Sigmoid colon (tissue), 7 donors: ENCODE data around the gene TCTA. TPM values are rescaled to one million over a fixed set of nuclear protein-coding genes. Genes with fewer than 3 reads are reported as not detected.
"Not testable (repeated sequence)": the region's sequence is repeated elsewhere in the genome, so short reads cannot be mapped to it uniquely, and the experiment has no call there.

ENCODE experiments used
- DNase-seq: peaks from one replicate; pipeline ENCODE4 v3.0.0-alpha.2; 2019
- H3K27ac ChIP-seq, 4 donors: fragments of 200-600 bp; sonication (generic); one replicate each; pipeline ENCODE4 v1.5.1; 2016 to 2019; ENCODE audit warnings: mild to moderate bottlenecking in 1 of 4
- H3K27me3 ChIP-seq, 3 donors: fragments of 200-600 bp; sonication (generic); one replicate each; pipeline ENCODE4 v1.5.1; 2019; ENCODE audit warnings: mild to moderate bottlenecking in 1 of 3
- H3K36me3 ChIP-seq, 4 donors: fragments of 200-600 bp; sonication (generic); one replicate each; pipeline ENCODE4 v1.5.1; 2016 to 2019
- H3K4me1 ChIP-seq, 4 donors: fragments of 200-600 bp; sonication (generic); one replicate each; pipeline ENCODE4 v1.5.1; 2017 to 2019
- H3K4me3 ChIP-seq, 4 donors: fragments of 200-600 bp; sonication (generic); one replicate each; pipeline ENCODE4 v1.5.1; 2017 to 2019; ENCODE audit warnings: mild to moderate bottlenecking in 2 of 4, moderate library complexity in 1 of 4
- H3K9me3 ChIP-seq, 4 donors: fragments of 200-600 bp in 3 of 4; sonication (generic) in 3 of 4; one replicate each; pipeline versions ENCODE4 v1.5.1 to v1.6.1; 2013 to 2019
- EP300 ChIP-seq, 4 donors: sonication (generic); formaldehyde crosslinking; IDR thresholded peaks; one replicate each; pipeline ENCODE4 v1.6.1; 2017; ENCODE audit warnings: antibody characterized with exemption in 4 of 4
- POLR2A ChIP-seq, 2 donors: fragments of 450-650 bp; IDR thresholded peaks; one replicate each; pipeline ENCODE4 v1.6.1; 2016; ENCODE audit warnings: antibody characterized with exemption in 2 of 2, mild to moderate bottlenecking in 2 of 2, moderate library complexity in 2 of 2
- POLR2AphosphoS5 ChIP-seq, 4 donors: sonication (generic); formaldehyde crosslinking; IDR thresholded peaks; one replicate each; pipeline ENCODE4 v1.6.1; 2017; ENCODE audit warnings: antibody characterized with exemption in 4 of 4
- WGBS, 2 donors: extraction: QIAGEN DNeasy Blood & Tissue Kit; methylation state at CpG; one replicate each; pipeline ENCODE4 v1.1.7; 2013; 5-methylcytosine and 5-hydroxymethylcytosine counted together
- intact Hi-C: fragments of 100-400 bp; cut with DNase I; formaldehyde crosslinking; loops from one replicate; pipeline ENCODE4 v1.15.1; 2023
- polyA plus RNA-seq, 3 donors: library from polyadenylated mRNA; stranded (reverse); fragments of 200-250 nt; gene quantifications; one replicate each; pipeline ENCODE4 v1.2.3, GENCODE V29; 2013
- total RNA-seq, 4 donors: library from RNA; depleted of rRNA; stranded (reverse); fragments of >200 nt; gene quantifications; one replicate each; pipeline ENCODE4 v1.1.0, GENCODE V29; 2016
- TF ChIP-seq, protein P1 (sequence below), 4 experiments: fragments of 450-650 bp in 3 of 4; fragments of 200-600 bp in 1 of 4; IDR thresholded peaks; one replicate each; pipeline ENCODE4 v1.5.1; 2016 to 2019; ENCODE audit warnings: antibody characterized with exemption in 4 of 4, mild to moderate bottlenecking in 3 of 4, moderate library complexity in 2 of 4
- donor health status: healthy with polysubstance abuse.
- donor health status: Bipolar disorder and iron deficiency.
- donor health status: healthy.

TCTA gene
- total and polyA plus RNA-seq, 7 donors: 15.1 to 47.6 (median 25.0) TPM

- 51 to 77% methylated on average over 2 of the region's 2 CpGs for WGBS, 2 donors
- TF ChIP-seq EP300 (IDR thresholded peaks at IDR 0.05) (no peak), POLR2AphosphoS5 (IDR thresholded peaks at IDR 0.05) (no peak), POLR2A (IDR thresholded peaks at IDR 0.05) (no peak)
- TF ChIP-seq, protein P1, sequence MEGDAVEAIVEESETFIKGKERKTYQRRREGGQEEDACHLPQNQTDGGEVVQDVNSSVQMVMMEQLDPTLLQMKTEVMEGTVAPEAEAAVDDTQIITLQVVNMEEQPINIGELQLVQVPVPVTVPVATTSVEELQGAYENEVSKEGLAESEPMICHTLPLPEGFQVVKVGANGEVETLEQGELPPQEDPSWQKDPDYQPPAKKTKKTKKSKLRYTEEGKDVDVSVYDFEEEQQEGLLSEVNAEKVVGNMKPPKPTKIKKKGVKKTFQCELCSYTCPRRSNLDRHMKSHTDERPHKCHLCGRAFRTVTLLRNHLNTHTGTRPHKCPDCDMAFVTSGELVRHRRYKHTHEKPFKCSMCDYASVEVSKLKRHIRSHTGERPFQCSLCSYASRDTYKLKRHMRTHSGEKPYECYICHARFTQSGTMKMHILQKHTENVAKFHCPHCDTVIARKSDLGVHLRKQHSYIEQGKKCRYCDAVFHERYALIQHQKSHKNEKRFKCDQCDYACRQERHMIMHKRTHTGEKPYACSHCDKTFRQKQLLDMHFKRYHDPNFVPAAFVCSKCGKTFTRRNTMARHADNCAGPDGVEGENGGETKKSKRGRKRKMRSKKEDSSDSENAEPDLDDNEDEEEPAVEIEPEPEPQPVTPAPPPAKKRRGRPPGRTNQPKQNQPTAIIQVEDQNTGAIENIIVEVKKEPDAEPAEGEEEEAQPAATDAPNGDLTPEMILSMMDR (IDR thresholded peaks at IDR 0.05): no peak
- no peak for DNase-seq
- H3K27ac ChIP-seq: peak overlapping the region in 2 of 4 donors; percentile 16 to 39
- no peak overlapping the region for H3K4me3 ChIP-seq
- H3K27me3 ChIP-seq: no peaks in the 10 kb centered on the region
- H3K4me1 ChIP-seq: peaks cover 2 to 86% (median 65%) of the 10 kb centered on the region in 4 donors
- intact Hi-C loops: no loop called here
- peaks cover 0 to 2% (median 0%) of the 10 kb centered on the region in 4 donors for H3K36me3 ChIP-seq
- no peaks in the 10 kb centered on the region for H3K9me3 ChIP-seq
Measured at GRCh38 chr3:49401766-49402165, 10.5 kb upstream of the TCTA start.

DNA sequence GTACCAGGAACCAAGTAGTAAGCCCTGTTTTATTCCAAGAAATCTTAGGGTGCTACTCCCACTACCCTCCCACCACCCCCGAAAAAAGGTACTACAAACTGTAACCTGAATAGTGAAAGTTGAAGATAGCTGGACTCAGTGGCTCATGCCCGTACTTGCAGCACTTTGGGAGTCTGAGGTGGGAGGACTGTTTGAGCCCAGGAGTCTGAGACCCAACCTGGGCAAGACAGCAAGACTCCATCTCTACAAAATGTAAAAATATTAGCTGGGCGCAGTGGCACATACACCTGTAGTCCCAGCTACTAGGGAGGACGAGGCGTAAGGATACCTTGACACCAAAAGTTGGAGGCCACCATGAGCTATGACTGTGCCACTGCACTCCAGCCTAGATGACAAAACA, 8.3 kb upstream of the TCTA start:
- no peaks in the 10 kb centered on the region for H3K36me3 ChIP-seq
- no peak overlapping the region for H3K4me3 ChIP-seq
- 93 to 98% methylated on average over 5 of the region's 5 CpGs for WGBS, 2 donors
- TF ChIP-seq POLR2AphosphoS5 (IDR thresholded peaks at IDR 0.05) (no peak), POLR2A (IDR thresholded peaks at IDR 0.05) (no peak), EP300 (IDR thresholded peaks at IDR 0.05) (no peak)
- TF ChIP-seq, protein P1 (IDR thresholded peaks at IDR 0.05): no peak
- intact Hi-C loops: no loop called here
- peaks cover 2 to 91% (median 66%) of the 10 kb centered on the region in 4 donors for H3K4me1 ChIP-seq
- DNase-seq: no peak
- H3K27me3 ChIP-seq: no peaks in the 10 kb centered on the region
- no peak overlapping the region for H3K27ac ChIP-seq
- H3K9me3 ChIP-seq: no peaks in the 10 kb centered on the region

- H3K27me3 ChIP-seq, intact Hi-C loops, DNase-seq, H3K9me3 ChIP-seq, H3K36me3 ChIP-seq, H3K4me3 ChIP-seq: not testable (repeated sequence)
- Histone ChIP-seq H3K4me1 (peaks cover 0 to 93% (median 74%) of the 10 kb centered on the region in 4 donors), H3K27ac (peak overlapping the region; percentile 54 to 99 (median 71))
- 73 to 80% methylated on average over 9 of the region's 9 CpGs for WGBS, 2 donors
Measured at GRCh38 chr3:49405570-49405969, 6.7 kb upstream of the TCTA start.

GRCh38 chr3:49406571-49407565, 5.4 kb upstream of the TCTA start:
- TF ChIP-seq, protein P1 (IDR thresholded peaks at IDR 0.05): no peak
- TF ChIP-seq EP300 (IDR thresholded peaks at IDR 0.05): no peak
- no peak overlapping the region for H3K4me3 ChIP-seq
- no peaks in the 10 kb centered on the region for H3K9me3 ChIP-seq
- WGBS, 2 donors: 64 to 69% methylated on average over 17 of the region's 17 CpGs
- DNase-seq: no peak
- H3K4me1 ChIP-seq: peaks cover 0 to 81% (median 68%) of the 10 kb centered on the region in 4 donors
- intact Hi-C loops: no loop called here
- no peaks in the 10 kb centered on the region for H3K36me3 ChIP-seq
- peak overlapping the region; percentile 54 to 99 (median 71) for H3K27ac ChIP-seq
- H3K27me3 ChIP-seq: no peaks in the 10 kb centered on the region

DNA sequence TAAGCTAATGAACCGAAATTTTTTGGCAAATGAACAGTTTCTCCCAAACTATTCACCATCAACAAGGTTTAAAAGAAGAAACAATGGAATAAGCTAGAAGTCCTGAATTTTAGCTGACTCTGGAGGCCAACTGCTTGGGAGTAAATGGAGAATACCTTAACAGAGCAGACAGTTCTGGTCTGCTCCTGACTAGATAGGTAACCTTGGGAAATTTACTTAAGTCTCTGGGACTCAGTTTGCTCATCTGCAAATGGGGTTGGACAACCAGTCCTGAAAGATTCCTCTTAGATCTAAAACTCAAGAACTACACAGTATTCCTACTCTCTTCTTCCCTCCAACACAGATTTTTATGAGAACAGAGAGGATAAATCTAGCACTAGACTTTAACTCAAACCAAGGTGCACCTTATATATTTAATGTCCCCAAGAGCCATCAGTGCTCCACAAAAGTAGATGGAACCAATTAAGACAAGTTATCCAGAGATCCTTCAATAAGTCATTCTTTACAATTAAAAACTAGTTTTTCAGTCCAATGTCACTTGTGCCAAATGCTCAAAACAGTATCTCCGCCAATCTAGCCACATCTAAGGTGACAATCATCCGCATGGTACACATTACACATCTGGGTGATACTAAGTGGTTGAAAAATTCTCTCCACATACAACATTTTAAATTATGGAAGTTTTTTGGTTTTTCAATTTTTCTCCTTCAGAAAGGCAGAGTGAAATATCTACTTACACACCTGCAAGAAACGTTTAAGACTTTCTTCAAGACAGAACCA, 2.0 kb upstream of the TCTA start:
- peaks cover 0 to 83% (median 69%) of the 10 kb centered on the region in 4 donors for H3K4me1 ChIP-seq
- intact Hi-C loops: loop anchor here (5.0 kb wide), 1 partner anchor 68 kb away; the partner anchor contains the start of gene USP4
- no peaks in the 10 kb centered on the region for H3K27me3 ChIP-seq
- no peak for DNase-seq
- TF ChIP-seq EP300 (IDR thresholded peaks at IDR 0.05) (no peak), POLR2A (IDR thresholded peaks at IDR 0.05) (no peak), POLR2AphosphoS5 (IDR thresholded peaks at IDR 0.05) (no peak)
- TF ChIP-seq, protein P1 (IDR thresholded peaks at IDR 0.05): no peak
- H3K4me3 ChIP-seq: peak overlapping the region; percentile 66 to 95 (median 71)
- H3K36me3 ChIP-seq: peaks cover 0 to 9% (median 0%) of the 10 kb centered on the region in 4 donors
- H3K9me3 ChIP-seq: no peaks in the 10 kb centered on the region
- peak overlapping the region; percentile 95 to 99 (median 98) for H3K27ac ChIP-seq
- 33 to 38% methylated on average over 4 of the region's 4 CpGs for WGBS, 2 donors
